Measurements from ENCODE around the gene PDCD10.

GRCh38 chr3:167679526-167679925 is 55.2 kb downstream of the PDCD10 start:
- TF ChIP-seq CTCF (IDR thresholded peaks at IDR 0.05) (no peak), POLR2A (IDR thresholded peaks at IDR 0.05; ENCODE audit: low read depth) (no peak)
